ENCODE measurements around the gene TNIK. TPM values are rescaled to one million over a fixed set of nuclear protein-coding genes. Genes with fewer than 3 reads are reported as not detected.

Gene TNIK
- polyA plus RNA-seq, 1 of the 3 experiments (the other 2 are of a cell fraction): 19.4 TPM

DNA sequence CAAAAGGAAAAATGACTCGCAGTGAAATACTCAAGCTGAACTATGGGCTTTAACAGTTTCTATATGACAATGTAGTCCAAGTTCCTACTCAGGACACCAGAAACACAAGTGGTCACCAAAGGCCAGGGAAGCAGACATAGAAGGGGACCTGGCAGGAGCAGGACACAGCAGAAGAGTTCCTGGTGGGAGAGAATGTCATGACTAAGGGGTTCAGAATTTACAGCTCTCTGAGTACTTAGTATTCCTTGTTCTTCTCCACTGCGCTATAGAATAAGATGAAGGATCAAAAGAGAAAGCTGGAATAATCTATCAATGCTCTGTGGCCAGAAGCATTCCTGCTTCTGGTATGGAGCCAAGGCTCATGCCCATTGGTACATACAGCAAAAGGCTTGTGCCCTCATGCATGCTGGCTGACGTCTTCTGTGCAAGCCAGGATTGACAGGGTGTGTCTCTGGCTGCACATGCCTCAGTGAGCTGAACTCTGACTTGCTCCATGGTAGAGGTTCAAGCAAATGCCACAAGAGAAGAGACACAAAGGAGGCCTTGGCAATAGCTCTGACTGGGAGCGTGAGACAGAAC lies 305.0 kb downstream of the TNIK start:
- no peak overlapping the region for H3K9ac ChIP-seq
- H3K4me1 ChIP-seq (ENCODE audit: control insufficient read depth in 1 of 2, insufficient read depth in 2 of 2, low read depth in 1 of 2, low read length in 1 of 2): peaks cover 0 to 5% of the 10 kb centered on the region in 2 experiments; a peak in 1 of 4 replicates
- peaks cover 3% of the 10 kb centered on the region for H3F3A ChIP-seq (replicated peaks; ENCODE audit: insufficient read depth)
- ChIA-PET POLR2A (no interaction called here), CTCF (interaction anchor here (0.7 to 1.1 kb wide), 2 partner anchors 13 to 106 kb away, joined by 3 read pairs; no protein-coding TSS in a partner anchor)
- H3K27me3 ChIP-seq (ENCODE audit: insufficient read depth): no peaks in the 10 kb centered on the region
- H3K79me2 ChIP-seq (ENCODE audit: insufficient read depth): no peaks in the 10 kb centered on the region
- H3K9me3 ChIP-seq: no peaks in the 10 kb centered on the region
- TF ChIP-seq RXRA (IDR thresholded peaks at IDR 0.05; ENCODE audit: borderline replicate concordance, low read depth): no peak
- TF ChIP-seq FOSL2 (IDR thresholded peaks at IDR 0.05; ENCODE audit: borderline replicate concordance, low read depth): no peak
- TF ChIP-seq SMC3 (IDR thresholded peaks at IDR 0.05; ENCODE audit: low read depth, low read length): no peak
- TF ChIP-seq YY1 (IDR thresholded peaks at IDR 0.05; ENCODE audit: low read depth): no peak
- no peak for TF ChIP-seq NRF1 (IDR thresholded peaks at IDR 0.05; ENCODE audit: low read depth, low read length)
- no peak for TF ChIP-seq CHD2 (IDR thresholded peaks at IDR 0.05; ENCODE audit: low read length, partially characterized antibody)
- TF ChIP-seq MXI1 (IDR thresholded peaks at IDR 0.05; ENCODE audit: low read depth, low read length): no peak
- no peak for TF ChIP-seq FOXM1 (IDR thresholded peaks at IDR 0.05; ENCODE audit: low read depth)
- no peak for TF ChIP-seq EZH2phosphoT487 (IDR thresholded peaks at IDR 0.05; ENCODE audit: borderline replicate concordance, low read depth)
- TF ChIP-seq, protein P1, sequence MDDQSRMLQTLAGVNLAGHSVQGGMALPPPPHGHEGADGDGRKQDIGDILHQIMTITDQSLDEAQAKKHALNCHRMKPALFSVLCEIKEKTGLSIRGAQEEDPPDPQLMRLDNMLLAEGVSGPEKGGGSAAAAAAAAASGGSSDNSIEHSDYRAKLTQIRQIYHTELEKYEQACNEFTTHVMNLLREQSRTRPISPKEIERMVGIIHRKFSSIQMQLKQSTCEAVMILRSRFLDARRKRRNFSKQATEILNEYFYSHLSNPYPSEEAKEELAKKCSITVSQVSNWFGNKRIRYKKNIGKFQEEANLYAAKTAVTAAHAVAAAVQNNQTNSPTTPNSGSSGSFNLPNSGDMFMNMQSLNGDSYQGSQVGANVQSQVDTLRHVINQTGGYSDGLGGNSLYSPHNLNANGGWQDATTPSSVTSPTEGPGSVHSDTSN (IDR thresholded peaks at IDR 0.05): no peak
- TF ChIP-seq, protein P2, sequence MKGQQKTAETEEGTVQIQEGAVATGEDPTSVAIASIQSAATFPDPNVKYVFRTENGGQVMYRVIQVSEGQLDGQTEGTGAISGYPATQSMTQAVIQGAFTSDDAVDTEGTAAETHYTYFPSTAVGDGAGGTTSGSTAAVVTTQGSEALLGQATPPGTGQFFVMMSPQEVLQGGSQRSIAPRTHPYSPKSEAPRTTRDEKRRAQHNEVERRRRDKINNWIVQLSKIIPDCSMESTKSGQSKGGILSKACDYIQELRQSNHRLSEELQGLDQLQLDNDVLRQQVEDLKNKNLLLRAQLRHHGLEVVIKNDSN (IDR thresholded peaks at IDR 0.05; ENCODE audit: borderline replicate concordance, low read depth): no peak
- TF ChIP-seq JUND (IDR thresholded peaks at IDR 0.05): no peak
- TF ChIP-seq MEF2A (IDR thresholded peaks at IDR 0.05; ENCODE audit: borderline replicate concordance, low read depth): no peak
- no peak for TF ChIP-seq RFX5 (IDR thresholded peaks at IDR 0.05; ENCODE audit: low read length)
- TF ChIP-seq ELF1 (IDR thresholded peaks at IDR 0.05): no peak
- no peak for TF ChIP-seq EP300 (IDR thresholded peaks at IDR 0.05; ENCODE audit: borderline replicate concordance in 1 of 2, low read depth in 1 of 2, low read length in 1 of 2)
- TF ChIP-seq, protein P3, sequence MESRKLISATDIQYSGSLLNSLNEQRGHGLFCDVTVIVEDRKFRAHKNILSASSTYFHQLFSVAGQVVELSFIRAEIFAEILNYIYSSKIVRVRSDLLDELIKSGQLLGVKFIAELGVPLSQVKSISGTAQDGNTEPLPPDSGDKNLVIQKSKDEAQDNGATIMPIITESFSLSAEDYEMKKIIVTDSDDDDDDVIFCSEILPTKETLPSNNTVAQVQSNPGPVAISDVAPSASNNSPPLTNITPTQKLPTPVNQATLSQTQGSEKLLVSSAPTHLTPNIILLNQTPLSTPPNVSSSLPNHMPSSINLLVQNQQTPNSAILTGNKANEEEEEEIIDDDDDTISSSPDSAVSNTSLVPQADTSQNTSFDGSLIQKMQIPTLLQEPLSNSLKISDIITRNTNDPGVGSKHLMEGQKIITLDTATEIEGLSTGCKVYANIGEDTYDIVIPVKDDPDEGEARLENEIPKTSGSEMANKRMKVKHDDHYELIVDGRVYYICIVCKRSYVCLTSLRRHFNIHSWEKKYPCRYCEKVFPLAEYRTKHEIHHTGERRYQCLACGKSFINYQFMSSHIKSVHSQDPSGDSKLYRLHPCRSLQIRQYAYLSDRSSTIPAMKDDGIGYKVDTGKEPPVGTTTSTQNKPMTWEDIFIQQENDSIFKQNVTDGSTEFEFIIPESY (IDR thresholded peaks at IDR 0.05; ENCODE audit: borderline replicate concordance, low read depth): no peak
- TF ChIP-seq, protein P4, sequence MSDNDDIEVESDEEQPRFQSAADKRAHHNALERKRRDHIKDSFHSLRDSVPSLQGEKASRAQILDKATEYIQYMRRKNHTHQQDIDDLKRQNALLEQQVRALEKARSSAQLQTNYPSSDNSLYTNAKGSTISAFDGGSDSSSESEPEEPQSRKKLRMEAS (IDR thresholded peaks at IDR 0.05; ENCODE audit: low read depth): no peak
- H4K20me1 ChIP-seq (ENCODE audit: insufficient read depth): no peaks in the 10 kb centered on the region
- peaks cover 10 to 27% of the 10 kb centered on the region in 2 experiments for H3K36me3 ChIP-seq (replicated peaks in 1 of 2; ENCODE audit: control insufficient read depth in 1 of 2, insufficient read depth in 2 of 2, low read length in 1 of 2)
- no peak for DNase-seq
- 89% methylated on average over 4 of the region's 4 CpGs for WGBS (ENCODE audit: low lambda C conversion rate)
- no peak overlapping the region for H3K4me3 ChIP-seq (ENCODE audit: low read depth in 2 of 2, low read length in 1 of 2)
- no peak overlapping the region for H3K27ac ChIP-seq (ENCODE audit: low read depth in 2 of 2, low read length in 1 of 2)
- no peak overlapping the region for H2AFZ ChIP-seq (ENCODE audit: low read depth)
- no peaks in the 10 kb centered on the region for H3K9me2 ChIP-seq
- no peak overlapping the region for H3K4me2 ChIP-seq
